B cell (primary cell): Measurements from ENCODE around the gene KLHL3.

ENCODE experiments used
- EZH2 ChIP-seq: IDR thresholded peaks from 2 replicates; pipeline ENCODE4 v1.6.1; 2012; ENCODE audit warnings: borderline replicate concordance, low read depth, mild to moderate bottlenecking, moderate library complexity, low read length; ENCODE audit not compliant: insufficient read depth, poor library complexity, severe bottlenecking
- TF ChIP-seq, protein P1 (sequence below): fragments of 200-600 bp; IDR thresholded peaks from one replicate; pipeline ENCODE4 v1.8.0; 2022; ENCODE audit warnings: antibody characterized with exemption, mild to moderate bottlenecking

DNA sequence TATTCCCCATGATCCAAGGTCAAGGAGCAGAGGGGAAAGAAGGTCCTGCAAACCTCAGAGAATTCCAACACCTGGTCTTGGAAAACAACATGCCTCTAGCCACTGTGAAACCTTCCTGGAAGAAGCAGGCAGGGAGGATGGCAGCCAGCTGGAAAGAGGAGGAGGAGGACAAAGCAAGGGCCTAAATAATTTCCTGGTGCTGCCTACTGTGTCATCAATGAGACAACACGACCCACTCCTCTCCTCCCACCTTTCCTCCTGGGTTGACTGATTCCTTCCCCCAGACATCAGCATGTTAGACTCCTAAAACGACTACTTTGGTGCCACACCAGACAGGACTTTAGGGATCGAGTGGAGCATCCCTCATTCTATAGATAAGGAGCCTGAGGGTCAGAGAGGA, 78.8 kb downstream of the KLHL3 start:
- TF ChIP-seq, protein P1, sequence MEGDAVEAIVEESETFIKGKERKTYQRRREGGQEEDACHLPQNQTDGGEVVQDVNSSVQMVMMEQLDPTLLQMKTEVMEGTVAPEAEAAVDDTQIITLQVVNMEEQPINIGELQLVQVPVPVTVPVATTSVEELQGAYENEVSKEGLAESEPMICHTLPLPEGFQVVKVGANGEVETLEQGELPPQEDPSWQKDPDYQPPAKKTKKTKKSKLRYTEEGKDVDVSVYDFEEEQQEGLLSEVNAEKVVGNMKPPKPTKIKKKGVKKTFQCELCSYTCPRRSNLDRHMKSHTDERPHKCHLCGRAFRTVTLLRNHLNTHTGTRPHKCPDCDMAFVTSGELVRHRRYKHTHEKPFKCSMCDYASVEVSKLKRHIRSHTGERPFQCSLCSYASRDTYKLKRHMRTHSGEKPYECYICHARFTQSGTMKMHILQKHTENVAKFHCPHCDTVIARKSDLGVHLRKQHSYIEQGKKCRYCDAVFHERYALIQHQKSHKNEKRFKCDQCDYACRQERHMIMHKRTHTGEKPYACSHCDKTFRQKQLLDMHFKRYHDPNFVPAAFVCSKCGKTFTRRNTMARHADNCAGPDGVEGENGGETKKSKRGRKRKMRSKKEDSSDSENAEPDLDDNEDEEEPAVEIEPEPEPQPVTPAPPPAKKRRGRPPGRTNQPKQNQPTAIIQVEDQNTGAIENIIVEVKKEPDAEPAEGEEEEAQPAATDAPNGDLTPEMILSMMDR: no peak
- no peak for TF ChIP-seq EZH2
